Activated T-cell treated with anti-CD3 and anti-CD28 coated beads, Interleukin-2, amount 50 U/mL, for 48 hours (primary cell): ENCODE data around the gene TSSC4.

Experiments used
- DNase-seq, 2 experiments: peaks; one replicate each; pipeline ENCODE4 v3.0.0-alpha.2; 2020

TSSC4 gene

GRCh38 chr11:2369896-2370295 lies 30.7 kb upstream of the TSSC4 start:
- no peak for DNase-seq

GRCh38 chr11:2374456-2375201 lies 25.9 kb upstream of the TSSC4 start:
- no peak for DNase-seq

- DNase-seq, result no peak
These were observed 25.2 kb upstream of the TSSC4 start for GRCh38 chr11:2375341-2375853.

- DNase-seq, result no peak
These were observed 24.5 kb upstream of the TSSC4 start for GRCh38 chr11:2375964-2376551.

GRCh38 chr11:2376751-2377451 lies 23.6 kb upstream of the TSSC4 start, which contains the start of gene CD81:
TSS of gene CD81 (plus strand) at chr11:2377310. CDS start at chr11:2377550, 240 bp downstream.
- DNase-seq, result peak; percentile 79 to 80

GRCh38 chr11:2377511-2378443 lies 22.8 kb upstream of the TSSC4 start:
- peak; percentile 69 to 73 for DNase-seq

GRCh38 chr11:2378527-2379210 lies 21.9 kb upstream of the TSSC4 start:
- peak in 1 of 2 experiments; percentile 19 for DNase-seq

- DNase-seq, result no peak
These were observed 20.9 kb upstream of the TSSC4 start for GRCh38 chr11:2379466-2380174.

- DNase-seq, result no peak
These were observed 20.2 kb upstream of the TSSC4 start for GRCh38 chr11:2380396-2380795.

- peak in 1 of 2 experiments; percentile 18 for DNase-seq
These were observed 19.7 kb upstream of the TSSC4 start for GRCh38 chr11:2380807-2381350.

- DNase-seq, result no peak
These were observed 18.9 kb upstream of the TSSC4 start for GRCh38 chr11:2381494-2382128.

GRCh38 chr11:2382129-2382517 lies 18.4 kb upstream of the TSSC4 start:
- no peak for DNase-seq

GRCh38 chr11:2382936-2383851 lies 17.4 kb upstream of the TSSC4 start:
- DNase-seq, result no peak

GRCh38 chr11:2383852-2384804 lies 16.4 kb upstream of the TSSC4 start:
- peak; percentile 52 to 59 for DNase-seq

GRCh38 chr11:2385156-2386151 lies 15.1 kb upstream of the TSSC4 start:
- no peak for DNase-seq

GRCh38 chr11:2386591-2386990 lies 14.0 kb upstream of the TSSC4 start:
- no peak for DNase-seq
